Panc1 (cell line): Measurements from ENCODE around the gene ADGRD1. TPM values are rescaled to one million over a fixed set of nuclear protein-coding genes. Genes with fewer than 3 reads are reported as not detected.

Source experiments
- ATAC-seq: fragments of 200-7000 bp; cut with Tn5 transposase; 2 replicates; pipeline ENCODE4 v1.9.1; 2020; ENCODE audit warnings: mild to moderate bottlenecking, moderate library complexity
- BruUV-seq: library from RNA; stranded (reverse); fragments of 400-500 nt; replicated peaks from 2 replicates; lab custom pipeline; 2021; lab: Mats Ljungman, UMichigan
- CTCF ChIA-PET: fragments of 300-600 bp; sonication (Branson Sonifier 250); formaldehyde crosslinking; loops from one replicate; lab custom pipeline; 2022; ENCODE audit warnings: antibody characterized with exemption; lab: Charles Lee
- POLR2A ChIA-PET: fragments of 300-600 bp; sonication (Branson Sonifier 250); formaldehyde crosslinking; loops from one replicate; lab custom pipeline; 2022; ENCODE audit warnings: antibody characterized with exemption; lab: Charles Lee
- DNase-seq: peaks from one replicate; pipeline ENCODE4 v3.0.0-alpha.2; 2010; ENCODE audit warnings: low read depth, low spot score
- H3K27ac ChIP-seq: 2 replicates; pipeline ENCODE4 v1.5.1; 2011; ENCODE audit warnings: mild to moderate bottlenecking, low read length, inconsistent platforms
- H3K27me3 ChIP-seq: fragments of 200-500 bp; sonication (Bioruptor generic); 2 replicates; pipeline ENCODE4 v1.6.0; 2014; ENCODE audit warnings: low read length, inconsistent platforms; ENCODE audit not compliant: control insufficient read depth, insufficient read depth
- H3K36me3 ChIP-seq: fragments of 200-500 bp; sonication (Bioruptor generic); 2 replicates; pipeline ENCODE4 v1.5.1; 2014; ENCODE audit warnings: inconsistent platforms, mild to moderate bottlenecking, low read length, moderate library complexity; ENCODE audit not compliant: control insufficient read depth, insufficient read depth
- H3K4me1 ChIP-seq: 2 replicates; pipeline ENCODE4 v1.5.1; 2011; ENCODE audit warnings: inconsistent platforms, mild to moderate bottlenecking, low read length, moderate library complexity; ENCODE audit not compliant: control insufficient read depth, insufficient read depth
- H3K4me3 ChIP-seq, 2 experiments: 2 replicates each; pipeline ENCODE4 v1.5.1; 2011 to 2012; ENCODE audit warnings: low read depth in 2 of 2, low read length in 2 of 2, mild to moderate bottlenecking in 2 of 2, inconsistent platforms in 1 of 2, moderate library complexity in 1 of 2
- H3K9me3 ChIP-seq: fragments of 200-500 bp; sonication (Bioruptor generic); 2 replicates; pipeline ENCODE4 v1.5.1; 2014; ENCODE audit warnings: low read depth, mild to moderate bottlenecking, inconsistent platforms, low read length, moderate library complexity; ENCODE audit not compliant: control insufficient read depth, insufficient read depth
- CTCF ChIP-seq: fragments of 450-650 bp; IDR thresholded peaks from 2 replicates; pipeline ENCODE4 v1.5.1; 2017; ENCODE audit warnings: mild to moderate bottlenecking
- POLR2AphosphoS5 ChIP-seq: IDR thresholded peaks from 2 replicates; pipeline ENCODE4 v1.6.1; 2012; ENCODE audit warnings: mild to moderate bottlenecking, low read depth, low read length, moderate library complexity
- REST ChIP-seq, 2 experiments: IDR thresholded peaks; 2 replicates each; pipeline ENCODE4 v1.6.1; 2011 to 2012; ENCODE audit warnings: low read depth in 2 of 2, control low read depth in 1 of 2, low read length in 1 of 2, mild to moderate bottlenecking in 1 of 2, moderate library complexity in 1 of 2; ENCODE audit not compliant: insufficient read depth in 1 of 2
- SIN3A ChIP-seq: IDR thresholded peaks from 2 replicates; pipeline ENCODE4 v1.6.1; 2012; ENCODE audit warnings: low read depth, mild to moderate bottlenecking, low read length, moderate library complexity, borderline replicate concordance; ENCODE audit not compliant: insufficient read depth
- TCF7L2 ChIP-seq: IDR thresholded peaks from 2 replicates; pipeline ENCODE4 v1.6.1; 2011; ENCODE audit warnings: mild to moderate bottlenecking, low read depth, low read length, inconsistent platforms
- in situ Hi-C: cut with HindIII; loops from 2 replicates; pipeline ENCODE4 v1.10.0; 2016; ENCODE audit warnings: low sequenced_read_pairs, low pct_unique_long_range_greater_than_20kb
- intact Hi-C: fragments of 100-400 bp; cut with micrococcal nuclease; formaldehyde crosslinking; loops from one replicate; pipeline ENCODE4 v1.10.0; 2022; ENCODE audit not compliant: unreplicated experiment
- total RNA-seq: library from RNA; stranded (reverse); gene quantifications from one replicate; pipeline ENCODE4 v1.2.1, GENCODE V29; 2021; ENCODE audit not compliant: unreplicated experiment

The ADGRD1 gene
- total RNA-seq, 1 experiment from 2014 or later = 0.21 TPM

GRCh38 chr12:130958557-130959140 is 4.9 kb downstream of the ADGRD1 start:
- H3K4me3 ChIP-seq = no peak overlapping the region
- ATAC-seq (no peak), DNase-seq (no peak)
- no peaks in the 10 kb centered on the region for H3K36me3 ChIP-seq
- no peak overlapping the region for H3K27ac ChIP-seq
- no peaks in the 10 kb centered on the region for H3K4me1 ChIP-seq
- TF ChIP-seq POLR2AphosphoS5 (no peak), REST (IDR thresholded peaks at IDR 0.05; ENCODE audit: insufficient read depth in 1 of 2, low read depth in 2 of 2, low read length in 1 of 2) (no peak), SIN3A (no peak), TCF7L2 (no peak)
- H3K9me3 ChIP-seq = no peaks in the 10 kb centered on the region
- BruUV-seq = no TSS peak
- ChIA-PET POLR2A (no interaction called here), CTCF (no interaction called here)
- peaks cover 11% of the 10 kb centered on the region; the same call in 1 of the 2 replicates for H3K27me3 ChIP-seq
- intact Hi-C loops = no loop called here
- in situ Hi-C loops = no loop called here

GRCh38 chr12:130959632-130960031 is 5.9 kb downstream of the ADGRD1 start:
- no peak overlapping the region for H3K4me3 ChIP-seq
- BruUV-seq = no TSS peak

More at GRCh38 chr12:130959632-130960031, 5.9 kb downstream of the ADGRD1 start:
- POLR2A ChIA-PET = no interaction called here
- no peaks in the 10 kb centered on the region for H3K36me3 ChIP-seq
- intact Hi-C loops = no loop called here
- H3K9me3 ChIP-seq = no peaks in the 10 kb centered on the region
- no peaks in the 10 kb centered on the region for H3K4me1 ChIP-seq
- peaks cover 10% of the 10 kb centered on the region; the same call in 1 of the 2 replicates for H3K27me3 ChIP-seq
- no peak overlapping the region for H3K27ac ChIP-seq
- DNase-seq = no peak
- TF ChIP-seq POLR2AphosphoS5 (no peak), SIN3A (no peak), REST (IDR thresholded peaks at IDR 0.05; ENCODE audit: insufficient read depth in 1 of 2, low read depth in 2 of 2, low read length in 1 of 2) (no peak), TCF7L2 (no peak), CTCF (no peak)
- CTCF ChIA-PET = no interaction called here
- no peak for ATAC-seq
- in situ Hi-C loops = no loop called here
